Measurements from ENCODE around the gene TUBB2A. TPM values are rescaled to one million over a fixed set of nuclear protein-coding genes. Genes with fewer than 3 reads are reported as not detected.
"Not testable (repeated sequence)": the region's sequence is repeated elsewhere in the genome, so short reads cannot be mapped to it uniquely, and the experiment has no call there.

TUBB2A gene
- total RNA-seq, 1 experiment from 2014 or later = 839 TPM

DNA sequence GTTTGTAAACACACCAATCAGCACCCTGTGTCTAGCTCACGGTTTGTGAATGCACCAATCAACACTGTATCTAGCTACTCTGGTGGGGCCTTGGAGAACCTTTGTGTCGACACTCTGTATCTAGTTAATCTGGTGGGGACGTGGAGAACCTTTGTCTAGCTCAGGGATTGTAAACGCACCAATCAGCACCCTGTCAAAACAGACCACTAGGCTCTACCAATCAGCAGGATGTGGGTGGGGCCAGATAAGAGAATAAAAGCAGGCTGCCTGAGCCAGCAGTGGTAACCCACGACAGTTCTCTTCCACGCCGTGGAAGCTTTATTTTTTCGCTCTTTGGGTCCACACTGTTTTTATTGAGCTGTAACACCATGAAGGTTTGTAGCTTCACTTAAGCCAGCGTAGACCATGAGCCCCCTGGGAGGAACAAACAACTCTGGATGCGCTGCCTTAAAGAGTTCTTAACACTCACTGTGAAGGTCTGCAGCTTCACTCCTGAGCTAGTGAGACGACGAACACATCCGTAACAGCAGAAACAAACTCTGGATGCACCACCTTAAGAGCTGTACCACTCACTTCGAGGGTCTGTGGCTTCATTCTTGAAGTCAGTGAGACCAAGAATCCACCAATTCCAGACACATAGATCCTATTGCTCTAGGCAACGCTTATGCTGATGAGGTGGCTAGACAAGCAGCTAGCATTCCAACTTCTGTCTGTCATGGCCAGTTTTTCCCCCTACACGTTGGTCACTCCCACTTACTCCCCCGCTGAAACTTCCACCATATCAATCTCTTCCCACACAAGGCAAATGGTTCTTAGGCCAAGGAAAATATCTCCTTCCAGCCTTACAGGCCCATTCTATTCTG lies 14.2 kb upstream of the TUBB2A start:
- H3K4me3 ChIP-seq (ENCODE audit: insufficient read depth, low read depth, low read length); H3K36me3 ChIP-seq (replicated peaks; ENCODE audit: control insufficient read depth, insufficient read depth, low read length); DNase-seq; H3K27me3 ChIP-seq (ENCODE audit: control insufficient read depth, insufficient read depth, low read length): not testable (repeated sequence)

DNA sequence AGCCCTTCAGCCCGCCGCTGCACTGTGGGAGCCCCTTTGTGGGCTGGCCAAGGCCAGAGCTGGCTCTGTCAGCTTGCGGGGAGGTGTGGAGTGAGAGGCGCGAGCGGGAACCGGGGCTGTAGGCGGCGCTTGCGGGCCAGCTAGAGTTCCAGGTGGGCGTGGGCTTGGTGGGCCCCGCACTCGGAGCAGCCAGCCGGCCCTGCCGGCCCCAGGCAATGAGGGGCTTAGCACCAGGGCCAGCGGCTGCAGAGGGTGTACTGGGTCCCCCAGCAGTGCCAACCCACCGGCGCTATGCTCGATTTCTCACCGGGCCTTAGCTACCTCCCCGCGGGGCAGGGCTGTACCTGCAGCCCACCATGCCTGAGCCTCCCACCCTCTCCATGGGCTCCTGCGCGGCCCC lies 13.3 kb upstream of the TUBB2A start:
- H3K36me3 ChIP-seq (replicated peaks; ENCODE audit: control insufficient read depth, insufficient read depth, low read length); H3K27me3 ChIP-seq (ENCODE audit: control insufficient read depth, insufficient read depth, low read length); H3K4me3 ChIP-seq (ENCODE audit: insufficient read depth, low read depth, low read length); DNase-seq: not testable (repeated sequence)

DNA sequence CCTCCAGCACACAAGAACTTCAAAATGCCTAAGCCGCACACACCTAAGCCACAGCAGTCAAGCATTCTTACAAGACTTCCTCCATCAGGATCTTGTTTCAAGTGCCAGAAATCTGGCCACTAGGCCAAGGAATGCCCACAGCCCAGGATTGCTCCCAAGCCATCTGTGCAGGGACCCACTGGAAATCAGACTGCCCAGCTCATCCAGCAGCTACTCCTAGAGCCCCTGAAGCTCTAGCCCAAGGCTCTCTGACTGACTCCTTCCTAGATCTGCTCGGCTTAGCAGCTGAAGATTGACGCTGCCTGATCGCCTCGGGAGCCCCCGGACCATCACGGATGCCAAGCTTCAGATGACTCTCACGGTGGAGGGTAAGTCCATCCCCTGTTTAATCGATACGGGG lies 10.7 kb upstream of the TUBB2A start:
- not testable (repeated sequence) for H3K4me3 ChIP-seq (ENCODE audit: insufficient read depth, low read depth, low read length); DNase-seq; H3K27me3 ChIP-seq (ENCODE audit: control insufficient read depth, insufficient read depth, low read length); H3K36me3 ChIP-seq (replicated peaks; ENCODE audit: control insufficient read depth, insufficient read depth, low read length)

DNA sequence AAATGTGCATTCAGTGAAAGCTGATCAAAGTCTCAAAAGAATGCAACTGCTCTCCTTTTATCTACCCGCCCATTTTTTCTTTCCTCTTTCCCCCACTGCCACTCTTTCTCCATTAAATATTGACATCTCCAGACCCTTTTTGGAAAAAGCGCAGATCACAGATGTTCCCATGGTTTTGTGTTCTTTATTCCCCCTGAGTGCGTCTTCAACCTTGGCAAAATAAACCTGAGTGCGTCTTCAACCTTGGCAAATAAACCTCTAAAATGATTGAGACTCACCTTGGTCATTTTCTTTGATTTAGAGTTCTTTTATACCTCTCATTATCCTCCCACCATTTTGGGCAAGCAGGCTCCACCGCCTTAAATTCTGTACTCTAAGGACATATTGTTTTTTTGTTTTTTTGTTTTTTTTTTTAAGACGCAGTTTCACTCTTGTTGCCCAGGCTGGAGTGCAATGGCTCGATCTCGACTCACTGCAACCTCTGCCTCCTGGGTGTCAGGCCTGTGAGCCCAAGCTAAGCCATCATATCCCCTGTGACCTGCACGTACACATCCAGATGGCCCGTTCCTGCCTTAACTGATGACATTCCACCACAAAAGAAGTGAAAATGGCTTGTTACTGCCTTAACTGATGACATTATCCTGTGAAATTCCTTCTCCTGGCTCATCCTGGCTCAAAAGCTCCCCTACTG lies 9.3 kb upstream of the TUBB2A start:
- H3K4me3 ChIP-seq (ENCODE audit: insufficient read depth, low read depth, low read length) = not testable (repeated sequence)

DNA sequence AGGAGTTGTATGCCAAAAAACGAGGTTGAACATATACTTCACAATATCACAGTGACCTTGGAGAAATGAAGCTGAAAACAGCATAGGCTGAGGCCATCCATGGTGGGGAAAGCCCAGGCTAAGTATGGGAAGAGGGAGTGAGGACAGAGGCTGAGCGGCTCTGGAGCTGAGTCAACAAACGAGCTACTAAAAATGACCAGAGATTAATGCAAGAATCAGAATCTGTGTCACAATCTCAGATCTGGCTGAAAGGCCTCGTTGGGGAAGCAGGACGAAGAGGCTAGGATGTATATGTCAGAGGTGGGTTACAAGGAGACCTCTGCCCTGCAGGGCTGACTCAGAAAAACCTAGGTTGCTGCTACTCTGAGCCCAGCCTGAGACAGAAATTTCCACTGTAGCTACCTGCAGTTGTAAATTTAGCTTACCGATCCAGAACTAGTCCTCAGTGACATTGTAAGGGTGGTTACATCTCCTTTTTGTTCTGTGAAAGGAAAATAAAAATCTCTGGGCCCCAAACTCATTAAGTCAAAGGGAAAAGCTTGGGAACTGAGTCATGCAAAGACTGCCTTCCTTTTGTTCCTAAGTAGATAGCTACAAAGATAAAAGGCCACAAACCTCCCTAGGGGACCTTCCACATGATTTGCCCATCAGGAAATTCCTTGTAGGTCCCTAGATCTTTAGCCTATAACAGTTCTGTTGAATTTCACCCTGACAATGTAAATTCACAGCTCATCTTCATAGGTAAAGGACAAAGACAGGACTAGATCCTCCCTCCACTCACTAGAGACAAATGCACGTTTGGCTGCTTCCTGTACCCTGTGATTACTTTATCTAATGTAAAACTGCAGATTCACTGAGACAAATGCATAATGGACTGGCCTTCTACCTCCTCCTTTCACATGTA lies 8.5 kb upstream of the TUBB2A start:
- Histone ChIP-seq H3K27me3 (ENCODE audit: control insufficient read depth, insufficient read depth, low read length) (no peaks in the 10 kb centered on the region), H3K4me3 (ENCODE audit: insufficient read depth, low read depth, low read length) (no peak overlapping the region), H3K36me3 (replicated peaks; ENCODE audit: control insufficient read depth, insufficient read depth, low read length) (no peaks in the 10 kb centered on the region)
- DNase-seq = peak; percentile 60

More for the DNA sequence above, 9.3 kb upstream of the TUBB2A start:
- not testable (repeated sequence) for DNase-seq; H3K36me3 ChIP-seq (replicated peaks; ENCODE audit: control insufficient read depth, insufficient read depth, low read length); H3K27me3 ChIP-seq (ENCODE audit: control insufficient read depth, insufficient read depth, low read length)

DNA sequence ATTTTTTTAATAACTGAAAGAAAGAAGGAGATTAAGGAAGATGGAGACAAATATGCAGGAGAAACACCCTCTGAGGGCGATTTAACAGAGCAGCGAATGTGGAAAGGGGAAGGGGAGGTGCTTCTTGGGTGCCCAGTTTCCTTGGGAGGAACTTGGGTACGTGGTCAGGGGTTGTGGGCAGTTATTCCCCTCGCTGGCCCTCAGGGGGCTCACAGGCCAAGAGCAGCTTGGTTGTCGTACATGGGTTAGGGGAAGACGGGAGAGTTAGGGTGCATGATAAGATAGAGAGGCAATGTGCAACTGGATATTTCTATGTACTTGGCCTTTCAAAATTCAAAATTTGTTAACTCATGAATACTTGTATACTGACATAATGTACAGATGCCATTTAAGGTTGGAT lies 7.0 kb upstream of the TUBB2A start:
- DNase-seq = no peak
- no peaks in the 10 kb centered on the region for H3K36me3 ChIP-seq (replicated peaks; ENCODE audit: control insufficient read depth, insufficient read depth, low read length)
- no peak overlapping the region for H3K4me3 ChIP-seq (ENCODE audit: insufficient read depth, low read depth, low read length)
- no peaks in the 10 kb centered on the region for H3K27me3 ChIP-seq (ENCODE audit: control insufficient read depth, insufficient read depth, low read length)

DNA sequence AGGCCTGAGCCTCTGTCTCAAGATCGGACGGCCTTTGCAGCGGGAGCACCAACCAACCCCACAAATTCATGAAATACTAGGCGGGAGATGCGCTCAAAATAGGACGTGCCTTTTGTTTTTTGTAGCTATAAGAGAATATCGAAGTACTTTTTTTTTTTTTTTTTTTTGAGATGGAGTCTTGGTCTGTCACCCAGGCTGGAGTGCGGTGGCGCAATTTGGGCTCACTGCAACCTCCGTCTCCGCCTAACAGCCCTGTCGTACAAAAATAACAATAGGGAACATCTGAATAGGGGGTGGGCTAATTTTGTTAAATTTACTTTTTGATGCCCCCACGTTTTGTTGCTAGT lies 5.9 kb upstream of the TUBB2A start:
- H3K4me3 ChIP-seq (ENCODE audit: insufficient read depth, low read depth, low read length) = peak overlapping the region; percentile 16

DNA sequence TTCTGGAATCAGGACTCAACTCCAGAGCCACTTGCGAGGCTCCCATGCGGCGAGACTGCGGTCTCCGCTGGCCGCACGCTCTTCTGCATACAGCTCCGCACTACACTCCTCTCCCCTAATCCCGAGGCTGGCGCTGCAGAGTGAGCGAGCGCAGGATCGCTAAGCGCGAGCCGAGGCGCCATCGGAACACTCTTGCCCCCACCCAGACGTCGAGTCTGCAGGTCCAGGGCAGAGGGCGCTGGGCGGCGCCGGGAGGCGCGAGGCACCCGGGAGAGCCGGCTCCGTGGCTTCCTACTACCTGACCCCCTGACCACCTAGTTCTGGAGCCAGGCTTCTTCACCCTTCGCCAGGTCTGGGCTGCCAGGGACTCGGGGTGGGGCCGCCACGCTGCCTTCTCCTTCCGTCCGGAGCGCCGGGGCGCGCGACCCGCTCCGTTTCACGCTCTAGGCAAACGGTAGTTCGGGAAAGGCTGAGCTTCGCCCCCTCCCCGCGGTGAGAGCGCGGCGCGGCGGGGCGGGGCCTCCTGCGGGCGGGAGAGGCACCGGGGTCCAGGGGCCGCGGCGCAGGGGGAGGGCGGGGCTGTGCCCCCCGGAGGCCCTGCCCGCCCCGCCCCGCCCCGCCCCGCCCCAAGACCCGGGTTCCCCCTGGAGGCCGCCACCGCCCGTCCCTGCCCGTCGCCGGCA lies 5.4 kb upstream of the TUBB2A start:
- H3K36me3 ChIP-seq (replicated peaks; ENCODE audit: control insufficient read depth, insufficient read depth, low read length) = no peaks in the 10 kb centered on the region
- H3K4me3 ChIP-seq (ENCODE audit: insufficient read depth, low read depth, low read length) = peak overlapping the region; percentile 94
- DNase-seq = peak; percentile 97
- no peaks in the 10 kb centered on the region for H3K27me3 ChIP-seq (ENCODE audit: control insufficient read depth, insufficient read depth, low read length)

More for the DNA sequence above, 5.9 kb upstream of the TUBB2A start:
- no peaks in the 10 kb centered on the region for H3K27me3 ChIP-seq (ENCODE audit: control insufficient read depth, insufficient read depth, low read length)
- no peak for DNase-seq
- H3K36me3 ChIP-seq (replicated peaks; ENCODE audit: control insufficient read depth, insufficient read depth, low read length) = no peaks in the 10 kb centered on the region

DNA sequence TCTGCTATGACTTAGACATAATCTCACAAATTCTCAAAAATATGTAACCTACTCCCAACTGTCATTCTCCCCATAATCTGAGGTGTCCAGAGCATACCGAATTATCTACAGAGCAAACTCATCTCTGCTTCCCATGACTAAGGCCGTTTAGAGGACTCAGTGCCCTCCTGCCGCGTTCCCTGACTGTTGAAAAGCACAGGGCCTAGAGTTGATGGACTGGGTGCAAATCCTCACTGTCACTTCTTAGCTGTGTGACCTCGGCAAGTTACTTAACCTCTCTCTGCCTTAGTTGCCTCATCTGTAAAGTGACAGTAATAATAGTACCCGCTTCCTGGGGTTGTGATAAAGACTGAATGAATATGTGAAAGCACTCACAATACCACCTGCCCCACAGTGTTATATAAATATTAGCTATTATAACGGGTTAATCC lies 4.7 kb upstream of the TUBB2A start:
- DNase-seq = peak; percentile 38

DNA sequence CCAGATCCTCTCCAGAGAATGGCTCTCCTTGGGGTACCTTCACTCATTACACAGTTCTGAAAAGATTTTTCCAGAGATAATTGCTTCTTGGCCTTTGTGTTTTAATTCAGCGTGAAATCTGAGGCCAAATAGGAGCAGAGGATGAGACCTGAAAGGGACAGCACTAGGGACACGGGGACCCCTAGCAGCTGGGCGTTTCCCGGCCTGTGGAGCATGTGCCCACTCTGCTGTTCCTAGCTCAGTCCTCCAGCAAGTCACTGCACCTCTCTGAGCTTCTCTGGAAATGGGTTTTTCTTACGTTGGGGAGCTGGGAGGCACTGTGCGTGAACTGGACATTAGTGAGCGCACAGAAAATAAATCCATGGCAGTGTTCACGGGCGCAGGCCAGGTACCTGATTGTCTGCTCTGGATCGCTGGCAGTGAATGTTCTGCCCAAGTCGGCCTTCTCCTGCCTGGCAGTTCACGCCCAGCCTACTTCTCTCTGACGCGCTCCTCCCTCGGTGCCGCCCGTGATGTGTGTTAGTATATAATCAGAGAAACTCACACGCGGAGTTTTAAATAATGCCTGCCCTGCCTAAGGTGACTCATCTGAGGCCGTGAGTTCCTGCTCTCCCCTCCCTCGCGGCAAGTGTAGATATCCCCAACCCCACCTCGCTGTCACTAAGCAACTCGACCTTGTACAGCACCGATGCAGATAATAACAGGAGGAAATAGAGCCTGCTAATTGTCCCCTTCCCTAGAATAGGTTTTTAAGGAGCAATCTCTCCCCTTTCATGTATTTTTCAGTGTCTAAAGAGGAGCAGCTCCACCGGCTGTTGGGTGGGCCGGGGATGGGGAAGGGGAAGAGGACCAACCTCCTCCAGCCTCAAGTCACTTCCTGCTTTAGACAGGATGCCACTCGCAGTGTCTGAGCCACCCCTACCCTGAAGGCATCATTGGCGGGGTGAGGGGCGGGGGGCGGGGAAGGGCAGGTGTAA lies 2.7 kb upstream of the TUBB2A start:
- peak overlapping the region; percentile 1; the same call in 1 of the 2 replicates for H3K4me3 ChIP-seq (ENCODE audit: insufficient read depth, low read depth, low read length)
- H3K27me3 ChIP-seq (ENCODE audit: control insufficient read depth, insufficient read depth, low read length) = no peaks in the 10 kb centered on the region
- peak; percentile 47 for DNase-seq
- peaks cover 5% of the 10 kb centered on the region for H3K36me3 ChIP-seq (replicated peaks; ENCODE audit: control insufficient read depth, insufficient read depth, low read length)

More for the DNA sequence above, 4.7 kb upstream of the TUBB2A start:
- no peaks in the 10 kb centered on the region for H3K27me3 ChIP-seq (ENCODE audit: control insufficient read depth, insufficient read depth, low read length)
- peak overlapping the region; percentile 94 for H3K4me3 ChIP-seq (ENCODE audit: insufficient read depth, low read depth, low read length)
- H3K36me3 ChIP-seq (replicated peaks; ENCODE audit: control insufficient read depth, insufficient read depth, low read length) = no peaks in the 10 kb centered on the region

DNA sequence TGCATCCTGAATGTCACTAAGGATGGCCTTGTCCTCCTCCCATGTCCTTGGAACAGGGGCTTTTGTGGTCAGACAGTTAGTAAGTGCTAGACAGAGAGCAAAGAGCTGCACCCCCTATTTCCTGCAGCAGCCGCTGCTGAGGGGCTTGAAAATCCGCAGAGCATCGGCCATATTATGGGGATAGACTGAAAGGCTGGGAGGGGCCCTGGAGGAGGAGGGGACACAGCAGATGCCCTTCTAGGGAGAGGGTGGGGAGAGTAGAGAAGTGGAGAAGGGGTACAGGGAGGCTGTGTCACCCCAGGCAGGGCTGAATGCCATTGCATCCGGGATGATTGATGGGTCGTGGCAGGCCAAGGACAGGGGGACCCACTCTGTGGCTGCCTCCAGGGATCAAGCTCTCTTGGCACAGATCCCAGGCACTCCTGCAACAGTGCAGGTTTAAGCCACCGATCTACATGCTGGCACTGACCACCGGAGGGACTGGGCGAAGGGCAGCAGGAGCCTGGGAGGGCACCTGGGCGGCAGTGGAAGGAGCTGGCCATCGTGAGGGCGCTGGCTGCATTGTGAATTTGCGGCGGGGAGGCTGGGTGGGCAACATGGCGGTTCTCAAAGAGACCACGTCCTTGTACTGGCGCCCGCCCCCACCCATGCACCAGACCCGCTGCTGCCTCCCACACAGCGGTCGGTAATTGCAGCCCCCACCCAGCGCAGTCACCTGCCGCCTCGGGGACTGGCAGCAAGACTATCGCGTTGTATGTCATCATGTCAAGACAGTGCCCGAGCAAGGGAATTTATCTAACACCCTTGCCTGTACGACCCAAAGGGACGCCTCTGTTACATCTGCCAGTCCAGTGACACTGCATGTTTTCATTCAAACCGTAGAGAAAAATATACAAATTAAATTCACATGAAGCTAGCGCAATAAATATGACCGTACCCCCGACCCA lies 887 bp downstream of the TUBB2A start:
- not testable (repeated sequence) for H3K27me3 ChIP-seq (ENCODE audit: control insufficient read depth, insufficient read depth, low read length); H3K36me3 ChIP-seq (replicated peaks; ENCODE audit: control insufficient read depth, insufficient read depth, low read length)
- H3K4me3 ChIP-seq (ENCODE audit: insufficient read depth, low read depth, low read length) = peak overlapping the region; percentile 75
- DNase-seq = peak; percentile 59

DNA sequence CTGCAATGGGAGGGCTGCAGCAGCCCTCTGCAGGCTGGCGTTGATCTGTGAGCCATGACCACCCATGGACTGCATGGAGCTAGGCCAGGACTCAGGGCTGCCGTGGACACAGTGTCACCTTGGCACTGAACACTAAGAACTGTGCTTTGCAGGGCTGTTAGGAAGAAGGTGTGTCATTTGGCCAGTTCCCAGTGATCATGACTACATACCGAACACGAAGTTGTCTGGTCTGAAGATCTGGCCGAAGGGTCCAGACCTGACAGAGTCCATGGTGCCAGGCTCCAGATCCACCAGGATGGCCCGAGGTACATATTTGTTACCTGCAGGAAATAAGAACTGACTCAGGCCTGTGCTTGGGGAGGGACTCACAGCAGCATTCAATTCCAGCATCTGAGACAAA lies 1.9 kb downstream of the TUBB2A start:
- DNase-seq; H3K27me3 ChIP-seq (ENCODE audit: control insufficient read depth, insufficient read depth, low read length); H3K4me3 ChIP-seq (ENCODE audit: insufficient read depth, low read depth, low read length): not testable (repeated sequence)
- H3K36me3 ChIP-seq (replicated peaks; ENCODE audit: control insufficient read depth, insufficient read depth, low read length) = peaks cover 10% of the 10 kb centered on the region
